COLO829 (cell line): Measurements from ENCODE around the gene CNIH2.
"Not testable (repeated sequence)": the region's sequence is repeated elsewhere in the genome, so short reads cannot be mapped to it uniquely, and the experiment has no call there.

ENCODE experiments used
- DNase-seq: peaks from one replicate; pipeline ENCODE4 v3.0.0; 2012; ENCODE audit warnings: low spot score

CNIH2 gene

GRCh38 chr11:66276619-66277018 is 1.4 kb upstream of the CNIH2 start:
- DNase-seq = not testable (repeated sequence)

- not testable (repeated sequence) for DNase-seq
These were observed 911 bp upstream of the CNIH2 start for GRCh38 chr11:66277064-66277463.

GRCh38 chr11:66278363-66279091 is 552 bp downstream of the CNIH2 start:
- DNase-seq = no peak

GRCh38 chr11:66279092-66279734 is 1.2 kb downstream of the CNIH2 start:
- no peak for DNase-seq

- no peak for DNase-seq
These were observed 2.5 kb downstream of the CNIH2 start for GRCh38 chr11:66280428-66280827.

- DNase-seq = no peak
These were observed 3.0 kb downstream of the CNIH2 start for GRCh38 chr11:66281001-66281400.

GRCh38 chr11:66281776-66282467 is 3.9 kb downstream of the CNIH2 start:
- DNase-seq = no peak

GRCh38 chr11:66282468-66283455 is 4.8 kb downstream of the CNIH2 start:
- DNase-seq = peak; percentile 92

GRCh38 chr11:66283461-66284105 is 5.6 kb downstream of the CNIH2 start:
- DNase-seq = no peak

GRCh38 chr11:66284526-66285078 is 6.6 kb downstream of the CNIH2 start:
- DNase-seq = no peak

- DNase-seq = no peak
These were observed 7.4 kb downstream of the CNIH2 start for GRCh38 chr11:66285250-66285947.

GRCh38 chr11:66286699-66287098 is 8.7 kb downstream of the CNIH2 start:
- no peak for DNase-seq

- no peak for DNase-seq
These were observed 9.4 kb downstream of the CNIH2 start for GRCh38 chr11:66287211-66287888.

- DNase-seq = no peak
These were observed 10.1 kb downstream of the CNIH2 start for GRCh38 chr11:66287889-66288670.

- peak; percentile 100 for DNase-seq
These were observed 10.9 kb downstream of the CNIH2 start, which contains the start of gene YIF1A for GRCh38 chr11:66288671-66289547. YIF1A (minus strand) TSS chr11:66289143; CDS start chr11:66288985, 158 bp downstream.

GRCh38 chr11:66289548-66290329 is 11.8 kb downstream of the CNIH2 start:
- DNase-seq = peak; percentile 76

GRCh38 chr11:66290330-66290621 is 12.3 kb downstream of the CNIH2 start:
- no peak for DNase-seq
